Activated CD8-positive, alpha-beta memory T cell treated with anti-CD3 and anti-CD28 coated beads, Interleukin-2, amount 50 U/mL, for 1 hour (primary cell): ENCODE data around the gene HOMER2.
"Not testable (repeated sequence)": the region's sequence is repeated elsewhere in the genome, so short reads cannot be mapped to it uniquely, and the experiment has no call there.

Experiments
- DNase-seq: peaks from one replicate; pipeline ENCODE4 v3.0.0-alpha.2; 2020; ENCODE audit errors: extremely low read depth

Gene HOMER2

GRCh38 chr15:82895983-82896382 lies 56.5 kb downstream of the HOMER2 start:
- DNase-seq = no peak

- no peak for DNase-seq
Measured at GRCh38 chr15:82894971-82895520, 57.5 kb downstream of the HOMER2 start.

DNA sequence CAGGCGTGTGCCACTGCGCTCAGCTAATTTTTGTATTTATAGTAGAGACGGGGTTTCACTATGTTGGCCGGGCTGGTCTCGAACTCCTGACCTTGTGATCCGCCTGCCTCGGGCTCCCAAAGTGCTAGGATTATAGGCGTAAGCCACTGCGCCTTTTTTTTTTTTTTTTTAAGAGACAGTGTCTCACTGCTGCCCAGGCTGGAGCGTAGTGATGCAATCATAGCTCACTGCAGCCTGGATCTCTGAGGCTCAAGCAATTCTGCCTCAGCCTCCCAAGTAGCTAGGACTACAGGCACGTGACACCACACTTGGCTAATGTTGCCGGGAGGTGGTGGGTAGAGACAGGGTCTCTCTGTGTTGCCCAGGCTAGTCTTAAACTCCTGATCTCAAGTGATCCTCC lies 59.0 kb downstream of the HOMER2 start:
- DNase-seq = not testable (repeated sequence)

GRCh38 chr15:82892573-82892972 lies 59.9 kb downstream of the HOMER2 start:
- no peak for DNase-seq

DNA sequence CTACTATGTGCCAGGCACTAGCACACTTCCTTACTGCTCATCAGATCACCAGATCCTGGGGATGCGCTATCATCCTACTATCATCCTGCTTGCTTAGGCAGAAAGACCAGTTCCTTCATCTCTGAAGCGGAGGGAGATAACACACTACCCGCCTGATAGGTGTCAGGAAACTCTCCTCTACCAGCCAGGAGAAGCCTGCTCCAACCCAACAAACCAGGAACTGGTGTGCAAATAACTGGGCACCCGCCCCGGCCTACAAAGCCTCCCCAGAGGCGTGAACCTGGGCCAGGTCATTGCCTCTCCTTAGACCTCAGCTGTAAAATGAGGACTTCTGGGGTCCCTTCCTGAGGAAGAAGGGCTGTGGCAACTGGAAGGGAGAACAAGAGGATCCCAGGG lies 61.5 kb downstream of the HOMER2 start:
- DNase-seq = no peak

DNA sequence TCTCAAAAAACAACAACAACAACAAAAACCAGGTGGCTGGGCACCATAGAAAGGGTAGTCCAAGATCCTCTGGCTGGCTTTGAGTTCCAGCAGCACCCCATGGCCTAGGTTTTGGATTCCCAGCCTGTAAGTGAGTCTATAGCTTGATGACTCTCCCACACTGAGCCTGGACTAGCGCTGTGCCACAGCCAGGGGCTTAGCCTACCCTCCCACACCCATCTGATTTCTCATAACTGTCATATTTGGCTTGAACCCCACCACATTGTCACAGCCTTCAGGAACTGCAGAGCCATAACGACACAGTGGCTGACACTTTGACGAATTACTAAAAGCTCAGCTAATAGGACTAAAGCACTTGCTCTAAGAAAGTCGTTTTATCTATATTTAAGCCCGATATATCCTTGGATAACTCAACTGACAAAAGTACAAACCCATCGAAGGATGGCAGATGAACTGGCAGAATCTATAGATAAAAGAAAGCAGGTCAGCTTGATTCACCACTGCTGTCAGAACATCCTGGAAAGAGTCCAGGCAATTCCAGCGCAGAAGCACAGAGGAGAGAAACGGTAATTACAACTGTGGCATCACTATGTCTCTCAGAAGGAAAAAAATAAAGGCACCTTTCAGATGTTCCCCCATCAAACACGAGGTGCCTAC lies 62.1 kb downstream of the HOMER2 start:
- no peak for DNase-seq

DNA sequence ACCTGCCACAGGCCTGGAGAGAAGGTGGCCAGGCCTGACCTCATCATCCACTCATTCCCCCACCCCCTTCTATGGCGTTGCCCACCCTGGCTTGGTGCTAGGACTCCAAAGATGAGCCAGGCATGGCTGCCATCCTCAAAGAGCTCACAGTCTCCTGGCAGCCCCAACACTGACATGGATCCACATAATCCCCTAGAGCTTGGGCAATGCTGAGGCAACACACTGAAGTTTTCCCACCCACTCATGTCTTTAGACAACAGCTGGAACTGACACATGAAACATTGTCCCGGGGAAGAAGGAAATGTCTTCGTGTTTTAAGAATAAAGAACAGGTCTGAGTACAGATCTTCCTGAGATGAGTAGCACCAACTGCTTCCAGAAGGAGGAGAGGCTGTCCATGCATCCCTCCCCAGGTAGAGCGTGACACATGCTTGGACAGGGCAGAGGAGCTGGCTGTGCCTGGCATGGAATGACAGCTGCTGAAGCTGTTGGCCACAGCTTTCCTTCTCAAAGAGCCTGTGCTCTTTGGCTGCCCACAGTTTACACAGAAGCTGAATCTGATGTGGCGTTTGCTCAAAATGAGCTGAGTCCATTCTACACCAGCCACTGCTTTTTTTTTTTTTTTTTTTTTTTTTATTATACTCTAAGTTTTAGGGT lies 70.1 kb downstream of the HOMER2 start:
- no peak for DNase-seq

GRCh38 chr15:82881747-82882146 lies 70.8 kb downstream of the HOMER2 start:
- DNase-seq = no peak

- DNase-seq = no peak
Measured at GRCh38 chr15:82880704-82881103, 71.8 kb downstream of the HOMER2 start.

DNA sequence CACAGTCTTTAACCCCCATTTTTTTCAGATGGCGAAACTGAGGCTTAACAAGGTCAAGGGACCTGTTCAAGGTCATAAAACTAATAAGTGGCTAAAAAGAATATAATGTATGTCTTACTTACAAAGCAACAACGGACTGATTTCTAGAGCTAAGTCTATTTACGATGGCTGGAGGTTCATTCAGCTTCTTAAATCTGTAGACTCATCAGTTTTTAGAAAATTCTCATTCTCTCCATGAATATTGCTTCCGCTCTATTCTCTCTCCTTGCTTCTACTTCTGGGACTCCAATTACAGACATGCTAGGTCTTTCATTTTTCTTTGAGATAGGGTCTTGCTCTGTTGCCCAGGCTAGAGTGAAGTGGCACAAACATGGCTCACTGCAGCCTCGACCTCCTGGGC lies 74.2 kb downstream of the HOMER2 start:
- no peak for DNase-seq

- no peak for DNase-seq
Measured at GRCh38 chr15:82877825-82878224, 74.7 kb downstream of the HOMER2 start.

- no peak for DNase-seq
Measured at GRCh38 chr15:82875411-82876003, 77.0 kb downstream of the HOMER2 start.

DNA sequence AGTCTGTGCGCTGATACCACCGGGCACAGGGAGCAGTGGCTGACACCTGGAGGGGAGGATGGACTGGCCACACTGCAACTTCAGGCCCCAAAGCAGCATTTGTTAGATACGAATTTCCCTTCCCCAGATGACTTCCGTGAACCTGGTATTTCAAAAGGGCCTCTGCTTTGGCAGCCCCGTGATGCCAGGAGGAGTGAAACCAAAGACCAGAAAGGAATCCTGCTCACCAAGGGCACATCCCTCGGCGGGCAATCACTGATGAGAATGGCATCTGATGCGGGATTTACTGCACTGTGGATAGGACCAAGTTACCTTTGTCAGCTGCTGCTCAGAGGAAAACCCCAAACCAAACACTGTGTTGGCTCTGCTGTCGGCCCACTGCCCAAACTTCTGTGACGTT lies 77.6 kb downstream of the HOMER2 start:
- no peak for DNase-seq

GRCh38 chr15:82874267-82874666 lies 78.3 kb downstream of the HOMER2 start:
- DNase-seq = no peak

- no peak for DNase-seq
Measured at GRCh38 chr15:82873000-82873680, 79.4 kb downstream of the HOMER2 start.

DNA sequence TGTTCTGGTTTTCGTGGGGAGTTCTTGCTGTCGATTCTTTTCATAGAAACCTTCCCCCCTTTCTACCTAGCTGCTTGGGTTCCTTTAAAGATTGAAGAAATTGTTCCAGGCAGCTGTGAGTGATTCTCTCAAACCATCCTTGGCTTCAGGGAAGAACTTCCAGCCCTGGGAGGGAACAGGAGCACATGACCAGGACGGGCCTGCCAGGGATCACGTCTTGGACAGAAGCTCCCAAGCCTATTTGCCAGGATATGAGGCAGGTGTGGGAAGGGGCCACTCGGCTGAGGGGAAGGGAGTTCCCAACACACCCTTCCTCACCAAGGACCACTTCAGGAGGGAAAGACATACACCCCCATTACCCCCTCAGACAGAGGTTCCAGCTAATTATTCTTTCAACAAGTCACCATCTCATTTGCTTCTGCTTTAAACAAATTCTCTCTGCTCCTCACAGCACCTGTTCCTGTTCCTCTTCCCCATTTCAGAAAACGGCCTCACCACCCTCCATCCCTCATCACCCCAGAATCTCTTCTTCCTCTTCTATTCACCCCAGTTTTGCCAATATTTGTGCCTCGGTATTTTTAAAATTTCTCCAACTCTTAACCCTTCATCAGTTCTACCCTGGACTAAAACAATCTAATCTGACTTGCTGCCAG lies 80.6 kb downstream of the HOMER2 start:
- no peak for DNase-seq

- DNase-seq = no peak
Measured at GRCh38 chr15:82871358-82871757, 81.2 kb downstream of the HOMER2 start.

GRCh38 chr15:82870727-82871320 lies 81.7 kb downstream of the HOMER2 start:
- DNase-seq = no peak

DNA sequence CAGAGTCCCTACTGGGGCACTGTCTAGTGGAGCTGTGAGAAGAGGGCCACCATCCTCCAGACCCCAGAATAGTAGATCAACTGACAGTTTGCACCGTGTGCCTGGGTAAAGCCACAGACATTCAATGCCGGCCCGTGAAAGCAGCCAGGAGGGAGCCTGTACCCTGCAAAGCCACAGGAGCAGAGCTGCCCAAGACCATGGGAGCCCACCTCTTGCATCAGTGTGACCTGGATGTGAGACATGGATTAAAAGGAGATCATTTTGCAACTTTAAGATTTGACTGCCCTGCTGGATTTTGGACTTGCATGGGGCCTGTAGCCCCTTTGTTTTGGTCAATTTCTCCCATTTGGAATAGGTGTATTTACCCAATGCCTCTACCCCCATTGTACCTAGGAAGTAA lies 86.5 kb downstream of the HOMER2 start:
- not testable (repeated sequence) for DNase-seq

DNA sequence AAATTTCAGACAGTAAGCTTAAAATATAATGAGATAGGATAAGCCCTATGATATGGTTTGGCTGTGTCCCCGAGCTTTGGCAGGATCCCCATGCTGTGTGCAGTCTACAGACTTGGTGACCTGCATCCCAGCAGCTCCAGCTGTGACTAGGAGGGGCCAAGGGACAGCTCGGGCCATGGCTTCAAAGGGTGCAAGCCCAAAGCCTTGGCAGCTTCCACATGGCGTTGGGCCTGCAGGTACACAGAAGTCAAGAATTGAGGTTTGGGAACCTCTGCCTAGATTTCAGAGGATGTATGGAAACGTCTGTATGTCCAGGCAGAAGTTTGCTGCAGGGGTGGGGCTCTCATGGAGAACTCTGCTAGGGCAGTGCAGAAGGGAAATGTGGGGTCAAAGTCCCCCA lies 86.9 kb downstream of the HOMER2 start:
- DNase-seq = not testable (repeated sequence)

DNA sequence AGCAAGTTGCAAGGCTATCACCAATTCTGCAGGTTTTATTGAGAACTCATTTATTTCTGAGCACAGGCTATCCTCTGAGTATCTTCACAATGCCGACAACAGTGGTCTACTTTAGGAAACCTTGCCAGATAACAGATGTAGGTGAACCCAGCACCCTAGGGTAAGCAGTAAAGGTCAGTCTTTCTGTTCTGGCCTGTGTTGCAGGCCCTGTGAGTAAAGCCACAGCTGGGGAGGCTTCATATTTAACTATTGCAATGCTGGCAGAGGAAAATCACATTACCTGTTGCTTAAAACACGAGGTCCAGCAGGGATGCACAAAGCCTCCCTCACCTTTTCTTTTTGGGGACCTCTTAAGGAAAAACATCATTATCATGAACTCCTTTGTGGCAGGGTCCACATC lies 87.6 kb downstream of the HOMER2 start:
- DNase-seq = no peak

GRCh38 chr15:82862886-82863285 lies 89.6 kb downstream of the HOMER2 start:
- DNase-seq = no peak
